ENCODE measurements around the gene ARHGEF39. TPM values are rescaled to one million over a fixed set of nuclear protein-coding genes. Genes with fewer than 3 reads are reported as not detected.

The ARHGEF39 gene
- total RNA-seq, 1 donor from 2014 or later = 1.2 TPM

DNA sequence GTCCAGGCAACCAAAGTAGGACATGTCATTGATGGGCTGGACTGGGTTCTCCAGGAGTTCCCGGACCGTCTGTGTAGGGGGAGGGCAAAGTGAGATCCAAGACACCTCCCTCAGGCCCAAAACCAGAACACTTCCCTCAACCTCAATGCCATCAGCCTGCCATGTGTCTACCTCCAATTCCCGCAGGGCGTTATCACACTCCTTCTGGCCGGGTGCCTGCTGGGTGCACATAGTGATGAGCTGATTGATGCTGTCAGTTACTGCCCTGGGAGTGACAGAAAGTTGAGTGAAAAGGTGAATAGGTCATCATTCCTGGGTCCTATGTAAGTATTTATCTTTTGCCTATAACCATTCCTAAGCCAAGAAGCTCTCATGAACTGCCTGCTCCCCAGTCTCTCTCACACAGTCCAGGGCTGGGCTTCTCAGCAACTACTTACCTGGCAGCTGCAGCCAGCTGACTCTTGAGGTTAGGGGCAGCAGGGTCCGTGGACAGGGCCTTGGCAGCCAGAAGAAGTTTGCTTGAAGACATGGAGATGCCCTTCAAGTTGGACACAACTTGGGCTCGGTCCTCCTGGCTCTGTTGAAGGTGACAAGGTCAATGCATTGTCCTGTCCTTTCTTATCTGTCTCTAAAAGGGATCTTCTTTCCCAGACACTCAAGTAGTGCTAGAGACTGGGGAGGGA lies 46.0 kb upstream of the ARHGEF39 start:
- H3K4me1 ChIP-seq = no peaks in the 10 kb centered on the region
- H3K9me3 ChIP-seq = no peaks in the 10 kb centered on the region
- no peak overlapping the region for H3K27ac ChIP-seq
- intact Hi-C loops (cut with DNase I) = no loop called here
- no peak for TF ChIP-seq CTCF (IDR thresholded peaks at IDR 0.05)
- ATAC-seq (no peak), DNase-seq (no peak)
- H3K4me3 ChIP-seq = no peak overlapping the region
- no peaks in the 10 kb centered on the region for H3K27me3 ChIP-seq (ENCODE audit: low read depth)
- peaks cover 100% of the 10 kb centered on the region for H3K36me3 ChIP-seq

DNA sequence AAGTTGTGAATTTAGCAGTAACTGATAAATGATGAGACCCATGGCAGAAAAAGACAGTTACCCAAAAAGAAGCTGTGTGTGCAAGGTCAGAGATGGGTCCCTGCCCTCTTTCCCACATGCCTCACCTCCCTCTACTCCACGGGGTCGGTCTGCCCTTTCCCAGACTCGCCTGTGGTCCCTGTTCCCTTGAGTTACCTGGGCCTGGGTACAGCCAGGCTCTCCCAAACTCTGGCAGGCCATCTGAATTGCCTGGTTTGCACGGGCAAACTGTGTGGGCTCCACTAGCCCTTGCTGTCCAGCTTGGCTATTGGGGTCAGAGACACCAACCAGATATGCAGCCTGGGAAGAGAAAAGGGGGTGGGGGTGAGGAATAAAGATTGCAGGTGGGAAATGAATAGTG lies 43.2 kb upstream of the ARHGEF39 start:
- no peak for ATAC-seq
- H3K4me3 ChIP-seq = no peak overlapping the region
- H3K36me3 ChIP-seq = peaks cover 100% of the 10 kb centered on the region
- H3K27ac ChIP-seq = no peak overlapping the region
- TF ChIP-seq CTCF (IDR thresholded peaks at IDR 0.05) = no peak
- H3K27me3 ChIP-seq (ENCODE audit: low read depth) = no peaks in the 10 kb centered on the region
- H3K9me3 ChIP-seq = no peaks in the 10 kb centered on the region
- H3K4me1 ChIP-seq = no peaks in the 10 kb centered on the region
- DNase-seq = no peak
- intact Hi-C loops (cut with DNase I) = no loop called here

GRCh38 chr9:35706951-35707350 lies 42.0 kb upstream of the ARHGEF39 start:
- intact Hi-C loops (cut with DNase I) = no loop called here

GRCh38 chr9:35705836-35706430 lies 40.9 kb upstream of the ARHGEF39 start:
- intact Hi-C loops (cut with DNase I) = no loop called here
- Histone ChIP-seq H3K27ac (no peak overlapping the region), H3K36me3 (peaks cover 100% of the 10 kb centered on the region), H3K27me3 (ENCODE audit: low read depth) (no peaks in the 10 kb centered on the region), H3K9me3 (no peaks in the 10 kb centered on the region), H3K4me3 (no peak overlapping the region), H3K4me1 (no peaks in the 10 kb centered on the region)
- TF ChIP-seq CTCF (IDR thresholded peaks at IDR 0.05) = no peak
- ATAC-seq (no peak), DNase-seq (no peak)

More at GRCh38 chr9:35706951-35707350, 42.0 kb upstream of the ARHGEF39 start:
- Histone ChIP-seq H3K9me3 (no peaks in the 10 kb centered on the region), H3K4me1 (no peaks in the 10 kb centered on the region), H3K36me3 (peaks cover 100% of the 10 kb centered on the region), H3K27ac (no peak overlapping the region), H3K4me3 (no peak overlapping the region), H3K27me3 (ENCODE audit: low read depth) (no peaks in the 10 kb centered on the region)
- ATAC-seq (no peak), DNase-seq (no peak)
- TF ChIP-seq CTCF (IDR thresholded peaks at IDR 0.05) = no peak

DNA sequence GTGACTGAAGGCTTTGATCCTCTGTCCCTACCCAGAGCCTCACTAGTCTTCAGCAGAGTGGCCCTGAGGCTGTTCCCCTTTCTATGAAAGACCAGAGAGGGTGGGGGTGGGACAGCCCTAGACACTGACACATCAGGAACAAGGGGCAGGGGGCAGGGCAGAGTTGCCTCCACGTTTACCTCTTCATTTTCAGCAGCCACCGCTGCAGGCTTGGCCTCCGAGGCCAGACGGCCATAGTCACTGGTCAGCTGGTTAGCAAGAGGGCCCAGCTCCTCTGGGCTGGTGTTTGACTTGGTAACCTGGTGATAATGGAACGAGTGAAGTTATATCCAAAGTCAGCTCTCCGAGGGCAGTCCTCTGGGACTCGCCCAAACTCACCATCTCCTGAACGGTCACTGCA lies 40.4 kb upstream of the ARHGEF39 start:
- Histone ChIP-seq H3K4me1 (no peaks in the 10 kb centered on the region), H3K36me3 (peaks cover 100% of the 10 kb centered on the region), H3K27me3 (ENCODE audit: low read depth) (no peaks in the 10 kb centered on the region), H3K9me3 (no peaks in the 10 kb centered on the region), H3K4me3 (no peak overlapping the region), H3K27ac (no peak overlapping the region)
- intact Hi-C loops (cut with DNase I) = no loop called here
- DNase-seq (no peak), ATAC-seq (no peak)
- no peak for TF ChIP-seq CTCF (IDR thresholded peaks at IDR 0.05)

All from lower lobe of right lung (tissue), 2 donors.